GM23338 (cell line): ENCODE measurements around the gene NCLN. TPM values are rescaled to one million over a fixed set of nuclear protein-coding genes. Genes with fewer than 3 reads are reported as not detected.

Source experiments
- ATAC-seq: fragments of 200-7000 bp; cut with Tn5 transposase; 3 replicates; pipeline ENCODE4 v1.9.1; 2020
- DNase-seq: peaks from one replicate; pipeline ENCODE4 v3.0.0-alpha.2; 2015; ENCODE audit warnings: low spot score
- H2AFZ ChIP-seq: fragments of 200-600 bp; sonication (generic); 2 replicates; pipeline ENCODE4 v1.8.0; 2016; ENCODE audit warnings: antibody characterized with exemption, mild to moderate bottlenecking, moderate library complexity
- H3F3A ChIP-seq: fragments of 200-600 bp; sonication (generic); replicated peaks from 2 replicates; pipeline ENCODE4 v1.8.0; 2017; ENCODE audit warnings: antibody characterized with exemption, mixed run types, low read depth
- H3K27ac ChIP-seq: fragments of 200-600 bp; sonication (generic); 2 replicates; pipeline ENCODE4 v1.6.1; 2016; ENCODE audit warnings: low read depth
- H3K27me3 ChIP-seq: fragments of 200-600 bp; sonication (generic); 2 replicates; pipeline ENCODE4 v1.8.0; 2016; ENCODE audit warnings: mild to moderate bottlenecking, mixed run types, moderate library complexity; ENCODE audit not compliant: insufficient read depth
- H3K36me3 ChIP-seq: fragments of 200-600 bp; sonication (generic); 2 replicates; pipeline ENCODE4 v1.8.0; 2016; ENCODE audit warnings: mild to moderate bottlenecking; ENCODE audit not compliant: insufficient read depth
- H3K4me1 ChIP-seq: fragments of 200-600 bp; sonication (generic); 2 replicates; pipeline ENCODE4 v1.8.0; 2016; ENCODE audit warnings: mild to moderate bottlenecking, moderate library complexity; ENCODE audit not compliant: insufficient read depth
- H3K4me2 ChIP-seq: fragments of 200-600 bp; sonication (generic); 2 replicates; pipeline ENCODE4 v1.7.1; 2017; ENCODE audit warnings: mixed run types
- H3K4me3 ChIP-seq: fragments of 200-600 bp; sonication (generic); 2 replicates; pipeline ENCODE4 v1.6.1; 2016; ENCODE audit warnings: mixed run types
- H3K79me2 ChIP-seq: fragments of 200-600 bp; sonication (generic); replicated peaks from 2 replicates; pipeline ENCODE4 v1.8.0; 2017; ENCODE audit warnings: mild to moderate bottlenecking; ENCODE audit not compliant: insufficient read depth
- H3K9me2 ChIP-seq: fragments of 200-600 bp; sonication (generic); 2 replicates; pipeline ENCODE4 v1.8.0; 2017; ENCODE audit not compliant: insufficient read depth
- H4K20me1 ChIP-seq: fragments of 200-600 bp; sonication (generic); replicated peaks from 2 replicates; pipeline ENCODE4 v1.8.0; 2017; ENCODE audit warnings: mild to moderate bottlenecking; ENCODE audit not compliant: insufficient read depth
- H3K27ac Mint-ChIP-seq: 2 replicates; pipeline ENCODE4 v1.8.0; 2020; ENCODE audit warnings: inconsistent platforms, mild to moderate bottlenecking, moderate library complexity, mixed read lengths
- H3K27me3 Mint-ChIP-seq: 3 replicates; pipeline ENCODE4 v1.8.0; 2022; ENCODE audit warnings: low read depth, mild to moderate bottlenecking, moderate library complexity, mixed read lengths, inconsistent platforms; ENCODE audit not compliant: insufficient read depth, poor library complexity
- H3K36me3 Mint-ChIP-seq: 3 replicates; pipeline ENCODE4 v1.8.0; 2021; ENCODE audit warnings: low read depth, mild to moderate bottlenecking, inconsistent platforms, moderate library complexity, mixed read lengths
- H3K4me1 Mint-ChIP-seq: 3 replicates; pipeline ENCODE4 v1.8.0; 2020; ENCODE audit warnings: mild to moderate bottlenecking, inconsistent platforms, mixed read lengths
- H3K4me3 Mint-ChIP-seq: 3 replicates; pipeline ENCODE4 v1.8.0; 2021; ENCODE audit warnings: moderate library complexity, mild to moderate bottlenecking, inconsistent platforms, mixed read lengths
- H3K9me3 Mint-ChIP-seq: 3 replicates; pipeline ENCODE4 v1.8.0; 2020; ENCODE audit warnings: moderate library complexity, mild to moderate bottlenecking, inconsistent platforms, mixed read lengths
- CREB1 ChIP-seq: fragments of 250-450 bp; sonication (Bioruptor Pico); IDR thresholded peaks from 2 replicates; pipeline ENCODE4 v1.5.0; 2020; ENCODE audit warnings: low read depth, mild to moderate bottlenecking, moderate library complexity
- CTCF ChIP-seq, 2 experiments: fragments of 200-600 bp in 1 of 2; sonication (generic) in 1 of 2; conservative IDR thresholded peaks; 2 replicates each; pipeline versions ENCODE4 v1.5.1 to v1.6.1; 2016 to 2017; ENCODE audit warnings: antibody characterized with exemption in 2 of 2, low read depth in 2 of 2, mild to moderate bottlenecking in 2 of 2, moderate library complexity in 1 of 2
- JUNB ChIP-seq: IDR thresholded peaks from one replicate; pipeline ENCODE4 v1.6.1; 2016; ENCODE audit warnings: antibody characterized with exemption; ENCODE audit not compliant: unreplicated experiment
- NANOG ChIP-seq: IDR thresholded peaks from 2 replicates; pipeline ENCODE4 v1.6.1; 2016; ENCODE audit warnings: antibody characterized with exemption, borderline replicate concordance
- STAT1 ChIP-seq: IDR thresholded peaks from one replicate; pipeline ENCODE4 v1.6.1; 2016; ENCODE audit warnings: antibody characterized with exemption; ENCODE audit not compliant: unreplicated experiment
- ZNF114 ChIP-seq: fragments of 250-450 bp; sonication (Bioruptor Pico); IDR thresholded peaks from 2 replicates; pipeline ENCODE4 v1.5.0; 2020; ENCODE audit warnings: mild to moderate bottlenecking, moderate library complexity
- ZNF462 ChIP-seq: fragments of 250-450 bp; sonication (Bioruptor Pico); IDR thresholded peaks from 2 replicates; pipeline ENCODE4 v1.5.0; 2020; ENCODE audit warnings: mild to moderate bottlenecking, moderate library complexity
- polyA plus RNA-seq: library from polyadenylated mRNA; unstranded; fragments of >200 nt; fragmentation: Nextera tagmentation; extraction: Ambion mirVana; gene quantifications from 2 replicates; pipeline ENCODE4 v1.2.1, GENCODE V29; 2016
- total RNA-seq: library from RNA; depleted of rRNA; stranded (reverse); fragments of >200 nt; shearing (Covaris generic); gene quantifications from 2 replicates; pipeline ENCODE4 v1.2.3, GENCODE V29; 2014

Gene NCLN
- total and polyA plus RNA-seq, 2 experiments from 2014 or later, result 85.6 to 125 TPM

- no peak for TF ChIP-seq ZNF462 (CRISPR knock-in tag)
- TF ChIP-seq CTCF (conservative IDR thresholded peaks at IDR 0.05; ENCODE audit: low read depth in 2 of 2), result no peak
- TF ChIP-seq NANOG, result no peak
- no peak for TF ChIP-seq ZNF114 (CRISPR knock-in tag)
- no peak for TF ChIP-seq STAT1
- TF ChIP-seq CREB1 (CRISPR knock-in tag), result no peak
Observed at GRCh38 chr19:3192228-3192635, 6.5 kb downstream of the NCLN start (continued).

- DNase-seq (no peak), ATAC-seq (no peak)
- Mint-ChIP-seq H3K27me3 (peaks cover 4% of the 10 kb centered on the region), H3K36me3 (peaks cover 18% of the 10 kb centered on the region), H3K27ac (no peak overlapping the region), H3K4me3 (no peak overlapping the region), H3K4me1 (peaks cover 10% of the 10 kb centered on the region), H3K9me3 (no peaks in the 10 kb centered on the region; the same call in 2 of the 3 replicates)
- no peaks in the 10 kb centered on the region; the same call in 1 of the 2 replicates for H3K36me3 ChIP-seq
- no peaks in the 10 kb centered on the region for H3K27me3 ChIP-seq
- H3K4me2 ChIP-seq, result no peak overlapping the region
- H3K9me2 ChIP-seq, result no peaks in the 10 kb centered on the region
- no peak overlapping the region for H3K27ac ChIP-seq
- peaks cover 5% of the 10 kb centered on the region for H4K20me1 ChIP-seq
- H3F3A ChIP-seq, result no peaks in the 10 kb centered on the region
- H3K4me3 ChIP-seq, result no peak overlapping the region
- H3K79me2 ChIP-seq, result peaks cover 52% of the 10 kb centered on the region
- H3K4me1 ChIP-seq, result no peaks in the 10 kb centered on the region
- H2AFZ ChIP-seq, result no peak overlapping the region
- TF ChIP-seq JUNB (no peak), ZNF462 (CRISPR knock-in tag) (no peak), CREB1 (CRISPR knock-in tag) (no peak)
Observed at GRCh38 chr19:3192684-3193083, 7.0 kb downstream of the NCLN start.
